Measurements from ENCODE around the gene ANKRD35. TPM values are rescaled to one million over a fixed set of nuclear protein-coding genes. Genes with fewer than 3 reads are reported as not detected.
"Not testable (repeated sequence)": the region's sequence is repeated elsewhere in the genome, so short reads cannot be mapped to it uniquely, and the experiment has no call there.

ANKRD35 gene, protein sequence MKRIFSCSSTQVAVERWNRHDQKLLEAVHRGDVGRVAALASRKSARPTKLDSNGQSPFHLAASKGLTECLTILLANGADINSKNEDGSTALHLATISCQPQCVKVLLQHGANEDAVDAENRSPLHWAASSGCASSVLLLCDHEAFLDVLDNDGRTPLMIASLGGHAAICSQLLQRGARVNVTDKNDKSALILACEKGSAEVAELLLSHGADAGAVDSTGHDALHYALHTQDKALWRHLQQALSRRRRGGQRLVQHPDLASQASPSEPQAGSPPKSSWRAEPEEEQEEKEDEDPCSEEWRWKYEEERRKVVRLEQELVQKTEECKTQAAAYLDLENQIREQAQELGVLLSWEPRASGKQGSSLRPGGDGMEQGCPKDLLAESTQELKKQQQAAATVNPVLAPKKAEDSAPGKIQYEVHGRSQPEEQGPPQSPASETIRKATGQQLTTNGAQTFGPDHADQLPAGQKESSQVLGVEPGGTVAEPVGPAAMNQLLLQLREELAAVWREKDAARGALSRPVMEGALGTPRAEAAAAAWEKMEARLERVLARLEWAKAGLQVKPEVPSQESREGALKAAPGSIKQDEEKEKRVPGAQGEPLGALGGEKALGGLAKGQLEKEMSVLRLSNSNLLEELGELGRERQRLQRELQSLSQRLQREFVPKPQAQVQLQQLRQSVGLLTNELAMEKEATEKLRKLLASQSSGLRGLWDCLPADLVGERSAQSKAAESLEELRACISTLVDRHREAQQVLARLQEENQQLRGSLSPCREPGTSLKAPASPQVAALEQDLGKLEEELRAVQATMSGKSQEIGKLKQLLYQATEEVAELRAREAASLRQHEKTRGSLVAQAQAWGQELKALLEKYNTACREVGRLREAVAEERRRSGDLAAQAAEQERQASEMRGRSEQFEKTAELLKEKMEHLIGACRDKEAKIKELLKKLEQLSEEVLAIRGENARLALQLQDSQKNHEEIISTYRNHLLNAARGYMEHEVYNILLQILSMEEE
- total RNA-seq = not detected in 2 replicates
- long read RNA-seq = 0 reads

DNA sequence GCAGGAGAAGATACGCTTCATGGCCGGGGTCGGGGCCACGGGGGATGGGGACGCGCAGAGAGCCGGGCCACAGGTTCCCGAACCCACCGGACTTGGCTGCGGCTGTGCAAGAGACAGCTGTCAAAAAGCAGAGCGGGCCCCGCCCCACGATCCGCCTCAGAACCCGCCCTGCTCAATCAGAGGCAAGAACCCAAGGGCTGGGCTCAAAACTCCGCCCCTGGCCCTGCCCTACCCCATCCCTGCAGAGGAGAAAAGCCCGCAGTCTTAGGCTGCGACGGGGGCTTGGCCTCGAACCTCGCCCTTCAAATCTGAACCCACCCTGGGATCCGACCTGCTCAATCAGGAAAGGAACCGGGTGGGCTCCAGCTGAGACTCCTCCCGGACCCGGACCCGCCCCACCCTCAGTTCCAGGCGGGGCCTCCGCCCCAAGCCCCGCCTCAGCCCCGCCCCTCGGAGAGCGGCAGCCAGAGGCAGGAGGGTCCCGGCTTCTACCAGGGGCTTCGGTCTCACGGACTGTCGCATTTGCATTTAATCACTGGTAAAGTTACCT lies at the start of gene ANKRD35:
Gene ANKRD35 (minus strand): TSS at position 129 of the 550 bp plus-strand sequence. CDS start 108 bp downstream, at position 21.
- TF ChIP-seq, protein P1, sequence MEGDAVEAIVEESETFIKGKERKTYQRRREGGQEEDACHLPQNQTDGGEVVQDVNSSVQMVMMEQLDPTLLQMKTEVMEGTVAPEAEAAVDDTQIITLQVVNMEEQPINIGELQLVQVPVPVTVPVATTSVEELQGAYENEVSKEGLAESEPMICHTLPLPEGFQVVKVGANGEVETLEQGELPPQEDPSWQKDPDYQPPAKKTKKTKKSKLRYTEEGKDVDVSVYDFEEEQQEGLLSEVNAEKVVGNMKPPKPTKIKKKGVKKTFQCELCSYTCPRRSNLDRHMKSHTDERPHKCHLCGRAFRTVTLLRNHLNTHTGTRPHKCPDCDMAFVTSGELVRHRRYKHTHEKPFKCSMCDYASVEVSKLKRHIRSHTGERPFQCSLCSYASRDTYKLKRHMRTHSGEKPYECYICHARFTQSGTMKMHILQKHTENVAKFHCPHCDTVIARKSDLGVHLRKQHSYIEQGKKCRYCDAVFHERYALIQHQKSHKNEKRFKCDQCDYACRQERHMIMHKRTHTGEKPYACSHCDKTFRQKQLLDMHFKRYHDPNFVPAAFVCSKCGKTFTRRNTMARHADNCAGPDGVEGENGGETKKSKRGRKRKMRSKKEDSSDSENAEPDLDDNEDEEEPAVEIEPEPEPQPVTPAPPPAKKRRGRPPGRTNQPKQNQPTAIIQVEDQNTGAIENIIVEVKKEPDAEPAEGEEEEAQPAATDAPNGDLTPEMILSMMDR (IDR thresholded peaks at IDR 0.05) = no peak
- Mint-ChIP-seq H3K4me3 (ENCODE audit: unreplicated experiment) (peak within 1 kb of the TSS; percentile 83), H3K27ac (ENCODE audit: unreplicated experiment) (no peak within 1 kb of the TSS), H3K27me3 (ENCODE audit: unreplicated experiment) (peaks cover 15% of the 10 kb centered on the region), H3K9me3 (ENCODE audit: unreplicated experiment) (no peaks in the 10 kb centered on the region), H3K4me1 (ENCODE audit: unreplicated experiment) (peaks cover 38% of the 10 kb centered on the region), H3K36me3 (ENCODE audit: unreplicated experiment) (no peaks in the 10 kb centered on the region)
- DNase-seq (ENCODE audit: extremely low spot score, unreplicated experiment) = no peak

DNA sequence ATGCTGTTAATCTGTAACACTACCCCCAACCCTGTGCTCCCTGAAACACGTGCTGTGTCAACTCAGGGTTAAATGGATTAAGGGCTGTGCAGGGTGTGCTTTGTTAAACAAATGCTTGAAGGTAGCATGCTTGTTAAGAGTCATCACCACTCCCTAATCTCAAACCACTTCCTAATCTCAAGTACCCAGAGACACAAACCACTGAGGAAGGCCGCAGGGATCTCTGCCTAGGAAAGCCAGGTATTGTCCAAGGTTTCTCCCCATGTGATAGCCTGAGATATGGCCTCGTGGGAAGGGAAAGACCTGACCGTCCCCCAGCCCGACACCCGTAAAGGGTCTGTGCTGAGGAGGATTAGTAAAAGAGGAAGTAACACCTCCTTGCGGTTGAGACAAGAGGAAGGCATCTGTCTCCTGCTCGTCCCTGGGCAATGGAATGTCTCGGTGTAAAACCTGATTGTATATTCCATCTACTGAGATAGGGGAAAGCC lies 46.9 kb upstream of the ANKRD35 start:
- not testable (repeated sequence) for H3K4me1 Mint-ChIP-seq (ENCODE audit: unreplicated experiment); H3K27me3 Mint-ChIP-seq (ENCODE audit: unreplicated experiment); H3K4me3 Mint-ChIP-seq (ENCODE audit: unreplicated experiment); H3K9me3 Mint-ChIP-seq (ENCODE audit: unreplicated experiment); H3K27ac Mint-ChIP-seq (ENCODE audit: unreplicated experiment); DNase-seq (ENCODE audit: extremely low spot score, unreplicated experiment)
- H3K36me3 Mint-ChIP-seq (ENCODE audit: unreplicated experiment) = peaks cover 14% of the 10 kb centered on the region

DNA sequence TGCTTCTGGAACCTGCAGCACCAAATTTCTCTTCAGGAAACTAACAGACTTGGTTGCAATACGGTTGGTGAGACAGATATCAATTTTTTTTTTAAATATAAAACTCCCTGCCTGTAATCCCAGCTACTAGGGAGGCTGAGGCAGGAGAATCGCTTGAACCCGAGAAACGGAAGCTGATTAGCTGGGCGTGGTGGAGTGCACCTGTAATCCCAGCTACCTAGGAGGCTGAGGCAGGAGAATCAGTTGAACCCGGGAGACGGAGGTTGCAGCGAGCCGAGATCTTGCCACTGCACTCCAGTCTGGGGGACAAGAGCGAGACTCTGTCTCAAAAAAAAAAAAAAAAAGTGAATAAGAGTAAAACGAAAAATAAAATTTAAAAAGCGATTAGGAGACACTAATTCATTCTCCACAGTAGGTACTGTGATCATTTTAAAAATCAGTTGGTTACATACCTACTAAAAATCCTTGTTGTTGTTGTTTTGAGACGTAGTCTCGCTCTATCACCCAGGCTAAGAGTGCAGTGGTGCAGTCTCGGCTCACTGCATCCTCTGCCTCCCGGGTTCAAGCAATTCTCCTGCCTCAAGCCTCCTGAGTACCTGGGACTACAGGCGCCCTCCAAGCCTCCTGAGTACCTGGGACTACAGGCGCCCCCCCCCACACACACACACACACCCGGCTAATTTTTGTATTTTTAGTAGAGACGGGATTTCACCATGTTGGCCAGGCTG lies 42.4 kb upstream of the ANKRD35 start:
- no peaks in the 10 kb centered on the region for H3K27me3 Mint-ChIP-seq (ENCODE audit: unreplicated experiment)
- no peak overlapping the region for H3K27ac Mint-ChIP-seq (ENCODE audit: unreplicated experiment)
- H3K4me1 Mint-ChIP-seq (ENCODE audit: unreplicated experiment) = peaks cover 9% of the 10 kb centered on the region
- peak overlapping the region; percentile 72 for H3K4me3 Mint-ChIP-seq (ENCODE audit: unreplicated experiment)
- H3K36me3 Mint-ChIP-seq (ENCODE audit: unreplicated experiment) = peaks cover 14% of the 10 kb centered on the region
- DNase-seq (ENCODE audit: extremely low spot score, unreplicated experiment) = no peak
- TF ChIP-seq, protein P1 (IDR thresholded peaks at IDR 0.05) = no peak
- H3K9me3 Mint-ChIP-seq (ENCODE audit: unreplicated experiment) = no peaks in the 10 kb centered on the region

DNA sequence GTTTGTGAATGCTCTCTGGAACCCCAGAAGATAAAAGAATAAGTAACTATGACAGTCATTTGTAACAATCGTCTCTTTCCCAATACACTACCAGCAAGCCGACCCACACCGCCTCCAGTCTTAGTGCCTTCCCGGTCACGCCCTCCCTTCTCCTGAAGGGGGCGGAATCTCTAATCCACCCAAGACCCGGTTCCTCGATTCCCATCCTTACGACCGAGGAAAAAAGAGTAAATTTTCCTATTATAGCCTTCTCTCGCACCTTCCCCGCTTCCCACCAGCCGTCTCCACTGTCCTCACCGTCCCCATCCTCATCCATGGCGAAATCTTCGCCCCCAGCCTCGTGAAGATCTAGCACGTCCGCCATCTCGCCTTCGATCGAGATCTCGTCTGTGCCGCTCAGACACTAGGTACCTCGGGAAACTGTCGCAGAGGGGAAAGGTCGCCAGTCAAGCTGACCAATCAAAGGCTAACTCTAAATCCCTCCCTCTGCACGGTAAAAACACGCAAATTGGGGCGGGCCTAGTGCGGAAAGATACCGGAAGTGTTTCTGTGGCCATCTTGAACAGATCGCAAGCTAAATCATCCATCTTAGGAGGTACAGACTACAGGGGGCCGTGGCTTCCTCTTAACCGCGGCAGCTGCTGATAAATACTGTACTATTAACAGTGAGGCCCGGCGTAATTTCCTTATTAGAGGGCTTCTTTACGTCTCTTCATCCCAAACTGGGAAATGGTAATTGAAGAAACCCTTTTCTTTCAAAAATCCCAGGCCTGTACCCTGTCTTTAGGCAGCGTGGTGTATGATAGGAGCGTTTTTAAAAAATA lies 41.6 kb upstream of the ANKRD35 start, which contains the start of gene RBM8A:
Gene RBM8A (minus strand): TSS at position 422 of the 824 bp plus-strand sequence. CDS start 58 bp downstream, at position 364.
- Mint-ChIP-seq H3K4me3 (ENCODE audit: unreplicated experiment) (peak within 1 kb of the TSS; percentile 72), H3K9me3 (ENCODE audit: unreplicated experiment) (no peaks in the 10 kb centered on the region), H3K27me3 (ENCODE audit: unreplicated experiment) (no peaks in the 10 kb centered on the region), H3K36me3 (ENCODE audit: unreplicated experiment) (peaks cover 14% of the 10 kb centered on the region), H3K4me1 (ENCODE audit: unreplicated experiment) (peaks cover 9% of the 10 kb centered on the region), H3K27ac (ENCODE audit: unreplicated experiment) (no peak within 1 kb of the TSS)
- TF ChIP-seq, protein P1 (IDR thresholded peaks at IDR 0.05) = peak; percentile 76
- DNase-seq (ENCODE audit: extremely low spot score, unreplicated experiment) = peak; percentile 97

All from osteocyte (in vitro differentiated cells).